ENCODE measurements around the gene TRPM6.
"Not testable (repeated sequence)": the region's sequence is repeated elsewhere in the genome, so short reads cannot be mapped to it uniquely, and the experiment has no call there.

Gene TRPM6

GRCh38 chr9:74887041-74887980 is at the start of gene TRPM6:
Gene TRPM6, minus strand, starts transcription at chr9:74887921. Its CDS starts 65 bp downstream, at chr9:74887856.
- peak; percentile 20 for DNase-seq (ENCODE audit: low spot score)

- DNase-seq (ENCODE audit: low spot score): no peak
Measured at GRCh38 chr9:74935008-74935407, 47.3 kb upstream of the TRPM6 start.

GRCh38 chr9:74921737-74922136 is 34.0 kb upstream of the TRPM6 start:
- no peak for DNase-seq (ENCODE audit: low spot score)

GRCh38 chr9:74920944-74921626 is 33.4 kb upstream of the TRPM6 start:
- no peak for DNase-seq (ENCODE audit: low spot score)

GRCh38 chr9:74910036-74910435 is 22.3 kb upstream of the TRPM6 start:
- DNase-seq (ENCODE audit: low spot score): no peak

- no peak for DNase-seq (ENCODE audit: low spot score)
Measured at GRCh38 chr9:74908665-74909064, 20.9 kb upstream of the TRPM6 start.

- DNase-seq (ENCODE audit: low spot score): no peak
Measured at GRCh38 chr9:74907085-74907484, 19.4 kb upstream of the TRPM6 start.

- DNase-seq (ENCODE audit: low spot score): no peak
Measured at GRCh38 chr9:74901001-74901400, 13.3 kb upstream of the TRPM6 start.

GRCh38 chr9:74888449-74888848 is 728 bp upstream of the TRPM6 start:
- not testable (repeated sequence) for DNase-seq (ENCODE audit: low spot score)

GRCh38 chr9:74887981-74888370 is 255 bp upstream of the TRPM6 start:
- DNase-seq (ENCODE audit: low spot score): no peak

GRCh38 chr9:74876382-74876949 is 11.3 kb downstream of the TRPM6 start:
- no peak for DNase-seq (ENCODE audit: low spot score)

- DNase-seq (ENCODE audit: low spot score): no peak
Measured at GRCh38 chr9:74875656-74876055, 12.1 kb downstream of the TRPM6 start.

GRCh38 chr9:74874220-74874619 is 13.5 kb downstream of the TRPM6 start:
- DNase-seq (ENCODE audit: low spot score): no peak

GRCh38 chr9:74872619-74873233 is 15.0 kb downstream of the TRPM6 start:
- DNase-seq (ENCODE audit: low spot score): no peak

GRCh38 chr9:74867483-74867882 is 20.2 kb downstream of the TRPM6 start:
- no peak for DNase-seq (ENCODE audit: low spot score)

- DNase-seq (ENCODE audit: low spot score): no peak
Measured at GRCh38 chr9:74865177-74865576, 22.5 kb downstream of the TRPM6 start.

GRCh38 chr9:74861773-74862474 is 25.8 kb downstream of the TRPM6 start:
- DNase-seq (ENCODE audit: low spot score): no peak

- no peak for DNase-seq (ENCODE audit: low spot score)
Measured at GRCh38 chr9:74861071-74861470, 26.6 kb downstream of the TRPM6 start.

- DNase-seq (ENCODE audit: low spot score): not testable (repeated sequence)
Measured at GRCh38 chr9:74860247-74860646, 27.5 kb downstream of the TRPM6 start.

- no peak for DNase-seq (ENCODE audit: low spot score)
Measured at GRCh38 chr9:74859786-74860185, 27.9 kb downstream of the TRPM6 start.

GRCh38 chr9:74858751-74859414 is 28.8 kb downstream of the TRPM6 start:
- DNase-seq (ENCODE audit: low spot score): no peak

Measured in pons (tissue), 1 donor.